ENCODE data around the gene EDA. TPM values are rescaled to one million over a fixed set of nuclear protein-coding genes. Genes with fewer than 3 reads are reported as not detected.

EDA gene
- total RNA-seq, 1 experiment from 2014 or later: 0.23 TPM

DNA sequence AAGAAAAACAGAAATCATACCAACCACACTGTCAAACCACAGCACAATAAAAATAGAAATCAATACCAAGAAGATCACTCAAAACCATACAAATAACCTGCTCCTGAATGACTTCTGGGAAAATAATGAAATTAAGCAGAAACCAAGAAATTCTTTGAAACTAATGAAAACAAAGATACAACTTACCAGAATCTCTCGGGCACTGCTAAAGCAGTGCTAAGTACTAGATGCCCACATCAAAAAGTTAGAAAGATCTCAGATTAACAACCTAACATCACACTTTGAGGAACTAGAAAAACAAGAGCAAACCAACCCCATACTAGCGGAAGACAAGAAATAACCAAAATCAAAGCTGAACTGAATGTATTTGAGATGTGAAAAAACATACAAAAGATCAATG lies 400.6 kb downstream of the EDA start:
- BruUV-seq (replicated peaks): no TSS peak
- ATAC-seq: no peak
- POLR2A ChIA-PET: no interaction called here

GRCh38 chrX:70022616-70023015 lies 406.7 kb downstream of the EDA start:
- Histone ChIP-seq H3K4me3 (ENCODE audit: low read depth in 2 of 2, low read length in 2 of 2) (no peak overlapping the region), H3K9me3 (ENCODE audit: control insufficient read depth, insufficient read depth, low read depth, low read length) (no peaks in the 10 kb centered on the region), H3K27ac (ENCODE audit: low read length) (no peak overlapping the region), H3K36me3 (ENCODE audit: control insufficient read depth, insufficient read depth, low read length) (no peaks in the 10 kb centered on the region), H3K27me3 (ENCODE audit: control insufficient read depth, insufficient read depth, low read length) (no peaks in the 10 kb centered on the region), H3K4me1 (ENCODE audit: control insufficient read depth, insufficient read depth, low read length) (no peaks in the 10 kb centered on the region)
- in situ Hi-C loops (cut with HindIII; ENCODE audit: low pct_unique_long_range_greater_than_20kb, low sequenced_read_pairs) (no loop called here), intact Hi-C loops (cut with micrococcal nuclease; ENCODE audit: unreplicated experiment) (no loop called here)
- POLR2A ChIA-PET: no interaction called here
- CTCF ChIA-PET: no interaction called here
- DNase-seq (ENCODE audit: low read depth, low spot score): no peak
- no TSS peak for BruUV-seq (replicated peaks)
- TF ChIP-seq, protein P1, sequence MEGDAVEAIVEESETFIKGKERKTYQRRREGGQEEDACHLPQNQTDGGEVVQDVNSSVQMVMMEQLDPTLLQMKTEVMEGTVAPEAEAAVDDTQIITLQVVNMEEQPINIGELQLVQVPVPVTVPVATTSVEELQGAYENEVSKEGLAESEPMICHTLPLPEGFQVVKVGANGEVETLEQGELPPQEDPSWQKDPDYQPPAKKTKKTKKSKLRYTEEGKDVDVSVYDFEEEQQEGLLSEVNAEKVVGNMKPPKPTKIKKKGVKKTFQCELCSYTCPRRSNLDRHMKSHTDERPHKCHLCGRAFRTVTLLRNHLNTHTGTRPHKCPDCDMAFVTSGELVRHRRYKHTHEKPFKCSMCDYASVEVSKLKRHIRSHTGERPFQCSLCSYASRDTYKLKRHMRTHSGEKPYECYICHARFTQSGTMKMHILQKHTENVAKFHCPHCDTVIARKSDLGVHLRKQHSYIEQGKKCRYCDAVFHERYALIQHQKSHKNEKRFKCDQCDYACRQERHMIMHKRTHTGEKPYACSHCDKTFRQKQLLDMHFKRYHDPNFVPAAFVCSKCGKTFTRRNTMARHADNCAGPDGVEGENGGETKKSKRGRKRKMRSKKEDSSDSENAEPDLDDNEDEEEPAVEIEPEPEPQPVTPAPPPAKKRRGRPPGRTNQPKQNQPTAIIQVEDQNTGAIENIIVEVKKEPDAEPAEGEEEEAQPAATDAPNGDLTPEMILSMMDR (IDR thresholded peaks at IDR 0.05): no peak
- no peak for TF ChIP-seq REST (IDR thresholded peaks at IDR 0.05; ENCODE audit: insufficient read depth in 1 of 2, low read depth in 2 of 2, low read length in 1 of 2)
- TF ChIP-seq SIN3A (IDR thresholded peaks at IDR 0.05; ENCODE audit: borderline replicate concordance, insufficient read depth, low read depth, low read length): no peak
- TF ChIP-seq POLR2AphosphoS5 (IDR thresholded peaks at IDR 0.05; ENCODE audit: low read depth, low read length): no peak
- no peak for TF ChIP-seq TCF7L2 (IDR thresholded peaks at IDR 0.05; ENCODE audit: low read depth, low read length)
- ATAC-seq: no peak

More for the DNA sequence above, 400.6 kb downstream of the EDA start:
- Histone ChIP-seq H3K27me3 (ENCODE audit: control insufficient read depth, insufficient read depth, low read length) (no peaks in the 10 kb centered on the region), H3K4me3 (ENCODE audit: low read depth in 2 of 2, low read length in 2 of 2) (no peak overlapping the region), H3K36me3 (ENCODE audit: control insufficient read depth, insufficient read depth, low read length) (no peaks in the 10 kb centered on the region), H3K27ac (ENCODE audit: low read length) (no peak overlapping the region), H3K9me3 (ENCODE audit: control insufficient read depth, insufficient read depth, low read depth, low read length) (no peaks in the 10 kb centered on the region), H3K4me1 (ENCODE audit: control insufficient read depth, insufficient read depth, low read length) (no peaks in the 10 kb centered on the region)
- in situ Hi-C loops (cut with HindIII; ENCODE audit: low pct_unique_long_range_greater_than_20kb, low sequenced_read_pairs): no loop called here
- CTCF ChIA-PET: no interaction called here
- DNase-seq (ENCODE audit: low read depth, low spot score): no peak
- intact Hi-C loops (cut with micrococcal nuclease; ENCODE audit: unreplicated experiment): no loop called here
- TF ChIP-seq, protein P1 (IDR thresholded peaks at IDR 0.05): no peak
- TF ChIP-seq REST (IDR thresholded peaks at IDR 0.05; ENCODE audit: insufficient read depth in 1 of 2, low read depth in 2 of 2, low read length in 1 of 2) (no peak), POLR2AphosphoS5 (IDR thresholded peaks at IDR 0.05; ENCODE audit: low read depth, low read length) (no peak), TCF7L2 (IDR thresholded peaks at IDR 0.05; ENCODE audit: low read depth, low read length) (no peak), SIN3A (IDR thresholded peaks at IDR 0.05; ENCODE audit: borderline replicate concordance, insufficient read depth, low read depth, low read length) (no peak)

Data from Panc1 (cell line).